Measurements from ENCODE around the gene SH3TC1. TPM values are rescaled to one million over a fixed set of nuclear protein-coding genes. Genes with fewer than 3 reads are reported as not detected.
A peak's percentile ranks its signal among the peaks of the same experiment; 100 is the strongest.

The SH3TC1 gene
- polyA plus RNA-seq, 1 experiment = 1.2 TPM

GRCh38 chr4:8220661-8221450 is 21.8 kb downstream of the SH3TC1 start:
- ChIA-PET CTCF (interaction anchor here (0.6 to 1.8 kb wide), 3 partner anchors 12 to 182 kb away, joined by 3 to 8 read pairs (median 3); no protein-coding TSS in a partner anchor), POLR2A (no interaction called here)
- no peak overlapping the region for H3K4me3 ChIP-seq (ENCODE audit: low read depth, low read length)
- H3K27me3 ChIP-seq (ENCODE audit: control insufficient read depth, insufficient read depth, low read length) = peaks cover 1% of the 10 kb centered on the region; the same call in 1 of the 2 replicates
- no peak for DNase-seq (ENCODE audit: low read depth)
- H3K36me3 ChIP-seq (ENCODE audit: control insufficient read depth, insufficient read depth, low read length) = no peaks in the 10 kb centered on the region; the same call in 1 of the 2 replicates
- TF ChIP-seq, protein P1, sequence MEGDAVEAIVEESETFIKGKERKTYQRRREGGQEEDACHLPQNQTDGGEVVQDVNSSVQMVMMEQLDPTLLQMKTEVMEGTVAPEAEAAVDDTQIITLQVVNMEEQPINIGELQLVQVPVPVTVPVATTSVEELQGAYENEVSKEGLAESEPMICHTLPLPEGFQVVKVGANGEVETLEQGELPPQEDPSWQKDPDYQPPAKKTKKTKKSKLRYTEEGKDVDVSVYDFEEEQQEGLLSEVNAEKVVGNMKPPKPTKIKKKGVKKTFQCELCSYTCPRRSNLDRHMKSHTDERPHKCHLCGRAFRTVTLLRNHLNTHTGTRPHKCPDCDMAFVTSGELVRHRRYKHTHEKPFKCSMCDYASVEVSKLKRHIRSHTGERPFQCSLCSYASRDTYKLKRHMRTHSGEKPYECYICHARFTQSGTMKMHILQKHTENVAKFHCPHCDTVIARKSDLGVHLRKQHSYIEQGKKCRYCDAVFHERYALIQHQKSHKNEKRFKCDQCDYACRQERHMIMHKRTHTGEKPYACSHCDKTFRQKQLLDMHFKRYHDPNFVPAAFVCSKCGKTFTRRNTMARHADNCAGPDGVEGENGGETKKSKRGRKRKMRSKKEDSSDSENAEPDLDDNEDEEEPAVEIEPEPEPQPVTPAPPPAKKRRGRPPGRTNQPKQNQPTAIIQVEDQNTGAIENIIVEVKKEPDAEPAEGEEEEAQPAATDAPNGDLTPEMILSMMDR (IDR thresholded peaks at IDR 0.05; ENCODE audit: insufficient read depth, low read depth, low read length) = no peak

GRCh38 chr4:8221476-8221875 is 22.4 kb downstream of the SH3TC1 start:
- TF ChIP-seq, protein P1 (IDR thresholded peaks at IDR 0.05; ENCODE audit: insufficient read depth, low read depth, low read length) = no peak
- POLR2A ChIA-PET = no interaction called here

GRCh38 chr4:8221985-8222384 is 22.9 kb downstream of the SH3TC1 start:
- CTCF ChIA-PET = interaction anchor here (0.9 to 1.8 kb wide), 3 partner anchors 16 to 186 kb away, joined by 3 to 8 read pairs (median 4); no protein-coding TSS in a partner anchor
- POLR2A ChIA-PET = no interaction called here
- TF ChIP-seq, protein P1 (IDR thresholded peaks at IDR 0.05; ENCODE audit: insufficient read depth, low read depth, low read length) = no peak

More at GRCh38 chr4:8221476-8221875, 22.4 kb downstream of the SH3TC1 start:
- Histone ChIP-seq H3K4me3 (ENCODE audit: low read depth, low read length) (no peak overlapping the region), H3K27me3 (ENCODE audit: control insufficient read depth, insufficient read depth, low read length) (peaks cover 1% of the 10 kb centered on the region; the same call in 1 of the 2 replicates), H3K36me3 (ENCODE audit: control insufficient read depth, insufficient read depth, low read length) (no peaks in the 10 kb centered on the region; the same call in 1 of the 2 replicates)
- DNase-seq (ENCODE audit: low read depth) = peak; percentile 47
- CTCF ChIA-PET = interaction anchor here (0.6 to 1.8 kb wide), 3 partner anchors 11 to 20 kb away, joined by 3 to 8 read pairs (median 4); no protein-coding TSS in a partner anchor

DNA sequence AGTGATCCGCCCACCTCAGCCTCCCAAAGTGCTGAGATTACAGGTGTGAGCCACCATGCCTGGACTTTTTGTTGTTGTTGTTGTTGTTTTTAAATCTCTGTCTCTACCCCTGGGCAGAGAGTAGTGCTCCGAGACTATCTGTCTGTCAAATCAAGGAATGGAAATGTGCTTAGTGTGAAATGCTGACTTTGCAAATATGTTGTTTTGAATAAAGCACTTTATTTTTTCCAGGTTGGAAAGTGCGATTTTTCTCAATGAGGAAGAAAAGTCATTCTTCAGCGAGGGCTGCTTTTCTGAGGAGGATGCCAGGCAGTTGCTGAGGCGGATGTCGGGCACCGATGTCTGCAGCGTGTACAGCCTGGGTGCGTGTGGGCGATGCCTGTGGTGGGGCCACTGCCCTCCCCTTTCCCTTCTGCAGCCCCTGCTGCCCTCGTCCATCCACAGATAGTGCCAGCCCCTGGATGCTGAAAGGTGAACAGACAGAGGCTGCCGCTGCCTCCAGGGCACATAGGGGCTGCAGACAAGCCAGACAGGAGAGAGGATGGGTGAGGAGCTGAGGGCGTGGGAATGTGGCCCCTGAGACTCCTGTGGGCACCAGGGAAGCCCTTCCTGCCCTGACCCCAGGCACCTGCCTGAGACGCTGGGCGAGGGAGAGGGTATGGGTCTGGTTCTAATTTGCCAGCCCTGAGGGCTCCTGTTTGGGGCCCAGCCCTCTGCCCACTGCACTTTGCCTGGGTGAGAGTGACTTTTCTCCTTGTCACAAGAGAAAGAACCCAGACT is 23.7 kb downstream of the SH3TC1 start:
- no peak for DNase-seq (ENCODE audit: low read depth)
- Histone ChIP-seq H3K36me3 (ENCODE audit: control insufficient read depth, insufficient read depth, low read length) (no peaks in the 10 kb centered on the region; the same call in none of the 2 replicates), H3K4me3 (ENCODE audit: low read depth, low read length) (no peak overlapping the region), H3K27me3 (ENCODE audit: control insufficient read depth, insufficient read depth, low read length) (peaks cover 1% of the 10 kb centered on the region; the same call in 1 of the 2 replicates)
- TF ChIP-seq, protein P1 (IDR thresholded peaks at IDR 0.05; ENCODE audit: insufficient read depth, low read depth, low read length) = no peak
- ChIA-PET CTCF (interaction anchor here (0.9 to 1.8 kb wide), 3 partner anchors 15 to 185 kb away, joined by 3 to 8 read pairs (median 4); no protein-coding TSS in a partner anchor), POLR2A (no interaction called here)

More at GRCh38 chr4:8221985-8222384, 22.9 kb downstream of the SH3TC1 start:
- Histone ChIP-seq H3K36me3 (ENCODE audit: control insufficient read depth, insufficient read depth, low read length) (no peaks in the 10 kb centered on the region; the same call in 1 of the 2 replicates), H3K4me3 (ENCODE audit: low read depth, low read length) (no peak overlapping the region), H3K27me3 (ENCODE audit: control insufficient read depth, insufficient read depth, low read length) (peaks cover 1% of the 10 kb centered on the region; the same call in 1 of the 2 replicates)
- no peak for DNase-seq (ENCODE audit: low read depth)

All from BJ (cell line).